ENCODE data around the gene PNKD. TPM values are rescaled to one million over a fixed set of nuclear protein-coding genes. Genes with fewer than 3 reads are reported as not detected.

PNKD gene
- total and polyA plus RNA-seq, 10 of the 15 experiments (the other 5 are each of a cell fraction or from before 2014, with no cell fraction given), result 27.2 to 106 (median 61.3) TPM

DNA sequence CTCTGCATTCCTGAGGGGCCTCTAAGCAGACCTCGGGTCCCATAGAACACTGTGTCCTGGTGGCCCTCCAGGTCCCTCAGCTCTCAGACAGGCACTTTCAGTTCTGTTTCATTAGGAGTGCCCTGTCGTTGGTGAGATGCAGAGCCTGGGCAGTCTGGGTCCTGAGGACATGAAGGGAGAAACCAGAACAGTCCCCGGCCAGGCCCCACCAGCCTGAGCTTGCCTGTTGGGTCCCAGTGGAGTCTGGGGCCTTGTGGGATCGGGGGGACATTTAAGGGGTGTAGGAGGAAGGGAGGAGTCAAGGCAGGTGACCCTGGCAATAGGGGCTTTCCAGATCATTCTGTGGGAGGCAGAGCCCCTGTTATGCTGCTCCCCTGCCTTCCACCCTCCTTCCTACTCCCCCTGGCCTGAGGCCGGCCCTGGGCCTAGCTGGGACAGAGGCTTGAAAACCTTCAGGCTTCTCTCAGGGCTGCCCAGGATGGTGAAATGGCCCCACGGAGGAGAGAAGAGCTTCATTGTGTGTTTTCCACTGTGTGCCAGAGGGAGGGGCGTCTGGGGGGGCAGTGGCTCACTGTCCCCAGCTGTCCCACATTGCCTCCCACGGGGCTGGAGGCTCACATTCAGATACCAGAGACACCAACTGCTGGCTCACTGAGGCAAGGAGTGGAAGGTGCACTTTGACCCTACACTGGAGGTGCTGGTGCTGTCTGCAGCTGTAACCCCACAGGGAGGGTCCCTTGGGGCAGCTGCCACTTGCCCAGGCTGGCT, 59.7 kb downstream of the PNKD start (continued):
- TF ChIP-seq, protein P1, sequence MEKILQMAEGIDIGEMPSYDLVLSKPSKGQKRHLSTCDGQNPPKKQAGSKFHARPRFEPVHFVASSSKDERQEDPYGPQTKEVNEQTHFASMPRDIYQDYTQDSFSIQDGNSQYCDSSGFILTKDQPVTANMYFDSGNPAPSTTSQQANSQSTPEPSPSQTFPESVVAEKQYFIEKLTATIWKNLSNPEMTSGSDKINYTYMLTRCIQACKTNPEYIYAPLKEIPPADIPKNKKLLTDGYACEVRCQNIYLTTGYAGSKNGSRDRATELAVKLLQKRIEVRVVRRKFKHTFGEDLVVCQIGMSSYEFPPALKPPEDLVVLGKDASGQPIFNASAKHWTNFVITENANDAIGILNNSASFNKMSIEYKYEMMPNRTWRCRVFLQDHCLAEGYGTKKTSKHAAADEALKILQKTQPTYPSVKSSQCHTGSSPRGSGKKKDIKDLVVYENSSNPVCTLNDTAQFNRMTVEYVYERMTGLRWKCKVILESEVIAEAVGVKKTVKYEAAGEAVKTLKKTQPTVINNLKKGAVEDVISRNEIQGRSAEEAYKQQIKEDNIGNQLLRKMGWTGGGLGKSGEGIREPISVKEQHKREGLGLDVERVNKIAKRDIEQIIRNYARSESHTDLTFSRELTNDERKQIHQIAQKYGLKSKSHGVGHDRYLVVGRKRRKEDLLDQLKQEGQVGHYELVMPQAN (conservative IDR thresholded peaks at IDR 0.05), result 0 out of 2 replicates have a peak, but pooled peaks have one; percentile 26
- TF ChIP-seq NR2C1 (IDR thresholded peaks at IDR 0.05) (peak; percentile 83), BHLHE40 (IDR thresholded peaks at IDR 0.05; ENCODE audit: borderline replicate concordance in 1 of 2, low read depth in 2 of 2, low read length in 1 of 2) (peak; percentile 71 to 83), SMARCA5 (IDR thresholded peaks at IDR 0.05) (peak; percentile 69), BCL11A (IDR thresholded peaks at IDR 0.05; ENCODE audit: low read depth, low read length) (0 out of 2 replicates have a peak, but pooled peaks have one; percentile 20), STAT1 (conservative IDR thresholded peaks at IDR 0.05) (no peak), JUND (IDR thresholded peaks at IDR 0.05; ENCODE audit: low read depth, low read length) (no peak), POLR2AphosphoS5 (IDR thresholded peaks at IDR 0.05; ENCODE audit: low read length) (peak; percentile 86), POU2F2 (IDR thresholded peaks at IDR 0.05; ENCODE audit: borderline replicate concordance, low read depth, low read length) (no peak), DPF2 (IDR thresholded peaks at IDR 0.05) (peak; percentile 65), EP300 (IDR thresholded peaks at IDR 0.05; ENCODE audit: borderline replicate concordance in 1 of 2, control insufficient read depth in 1 of 2, low read depth in 2 of 2, low read length in 2 of 2) (peak in 1 of 2 experiments; percentile 8; a peak in 1 of 4 replicates), ZSCAN29 (IDR thresholded peaks at IDR 0.05) (no peak), MTA2 (IDR thresholded peaks at IDR 0.05; ENCODE audit: low read depth) (peak; percentile 28; the same call in 1 of the 2 replicates), PAX5 (IDR thresholded peaks at IDR 0.05; ENCODE audit: borderline replicate concordance, low read depth, low read length) (0 out of 2 replicates have a peak, but pooled peaks have one; percentile 12), HDGF (IDR thresholded peaks at IDR 0.05) (peak; percentile 52), RAD51 (IDR thresholded peaks at IDR 0.05) (peak; percentile 34; the same call in 1 of the 2 replicates), POLR2A (IDR thresholded peaks at IDR 0.05; ENCODE audit: low read depth, low read length) (peak; percentile 68; the same call in 1 of the 2 replicates), ZNF207 (IDR thresholded peaks at IDR 0.05; ENCODE audit: borderline replicate concordance) (peak; percentile 70)
- TF ChIP-seq, protein P2, sequence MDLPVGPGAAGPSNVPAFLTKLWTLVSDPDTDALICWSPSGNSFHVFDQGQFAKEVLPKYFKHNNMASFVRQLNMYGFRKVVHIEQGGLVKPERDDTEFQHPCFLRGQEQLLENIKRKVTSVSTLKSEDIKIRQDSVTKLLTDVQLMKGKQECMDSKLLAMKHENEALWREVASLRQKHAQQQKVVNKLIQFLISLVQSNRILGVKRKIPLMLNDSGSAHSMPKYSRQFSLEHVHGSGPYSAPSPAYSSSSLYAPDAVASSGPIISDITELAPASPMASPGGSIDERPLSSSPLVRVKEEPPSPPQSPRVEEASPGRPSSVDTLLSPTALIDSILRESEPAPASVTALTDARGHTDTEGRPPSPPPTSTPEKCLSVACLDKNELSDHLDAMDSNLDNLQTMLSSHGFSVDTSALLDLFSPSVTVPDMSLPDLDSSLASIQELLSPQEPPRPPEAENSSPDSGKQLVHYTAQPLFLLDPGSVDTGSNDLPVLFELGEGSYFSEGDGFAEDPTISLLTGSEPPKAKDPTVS (IDR thresholded peaks at IDR 0.05; ENCODE audit: low read depth, low read length), result 0 out of 2 replicates have a peak, but pooled peaks have one; percentile 44
- TF ChIP-seq, protein P3, sequence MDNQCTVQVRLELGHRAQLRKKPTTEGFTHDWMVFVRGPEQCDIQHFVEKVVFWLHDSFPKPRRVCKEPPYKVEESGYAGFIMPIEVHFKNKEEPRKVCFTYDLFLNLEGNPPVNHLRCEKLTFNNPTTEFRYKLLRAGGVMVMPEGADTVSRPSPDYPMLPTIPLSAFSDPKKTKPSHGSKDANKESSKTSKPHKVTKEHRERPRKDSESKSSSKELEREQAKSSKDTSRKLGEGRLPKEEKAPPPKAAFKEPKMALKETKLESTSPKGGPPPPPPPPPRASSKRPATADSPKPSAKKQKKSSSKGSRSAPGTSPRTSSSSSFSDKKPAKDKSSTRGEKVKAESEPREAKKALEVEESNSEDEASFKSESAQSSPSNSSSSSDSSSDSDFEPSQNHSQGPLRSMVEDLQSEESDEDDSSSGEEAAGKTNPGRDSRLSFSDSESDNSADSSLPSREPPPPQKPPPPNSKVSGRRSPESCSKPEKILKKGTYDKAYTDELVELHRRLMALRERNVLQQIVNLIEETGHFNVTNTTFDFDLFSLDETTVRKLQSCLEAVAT (IDR thresholded peaks at IDR 0.05), result 0 out of 2 replicates have a peak, but pooled peaks have one; percentile 10
- TF ChIP-seq, protein P4, sequence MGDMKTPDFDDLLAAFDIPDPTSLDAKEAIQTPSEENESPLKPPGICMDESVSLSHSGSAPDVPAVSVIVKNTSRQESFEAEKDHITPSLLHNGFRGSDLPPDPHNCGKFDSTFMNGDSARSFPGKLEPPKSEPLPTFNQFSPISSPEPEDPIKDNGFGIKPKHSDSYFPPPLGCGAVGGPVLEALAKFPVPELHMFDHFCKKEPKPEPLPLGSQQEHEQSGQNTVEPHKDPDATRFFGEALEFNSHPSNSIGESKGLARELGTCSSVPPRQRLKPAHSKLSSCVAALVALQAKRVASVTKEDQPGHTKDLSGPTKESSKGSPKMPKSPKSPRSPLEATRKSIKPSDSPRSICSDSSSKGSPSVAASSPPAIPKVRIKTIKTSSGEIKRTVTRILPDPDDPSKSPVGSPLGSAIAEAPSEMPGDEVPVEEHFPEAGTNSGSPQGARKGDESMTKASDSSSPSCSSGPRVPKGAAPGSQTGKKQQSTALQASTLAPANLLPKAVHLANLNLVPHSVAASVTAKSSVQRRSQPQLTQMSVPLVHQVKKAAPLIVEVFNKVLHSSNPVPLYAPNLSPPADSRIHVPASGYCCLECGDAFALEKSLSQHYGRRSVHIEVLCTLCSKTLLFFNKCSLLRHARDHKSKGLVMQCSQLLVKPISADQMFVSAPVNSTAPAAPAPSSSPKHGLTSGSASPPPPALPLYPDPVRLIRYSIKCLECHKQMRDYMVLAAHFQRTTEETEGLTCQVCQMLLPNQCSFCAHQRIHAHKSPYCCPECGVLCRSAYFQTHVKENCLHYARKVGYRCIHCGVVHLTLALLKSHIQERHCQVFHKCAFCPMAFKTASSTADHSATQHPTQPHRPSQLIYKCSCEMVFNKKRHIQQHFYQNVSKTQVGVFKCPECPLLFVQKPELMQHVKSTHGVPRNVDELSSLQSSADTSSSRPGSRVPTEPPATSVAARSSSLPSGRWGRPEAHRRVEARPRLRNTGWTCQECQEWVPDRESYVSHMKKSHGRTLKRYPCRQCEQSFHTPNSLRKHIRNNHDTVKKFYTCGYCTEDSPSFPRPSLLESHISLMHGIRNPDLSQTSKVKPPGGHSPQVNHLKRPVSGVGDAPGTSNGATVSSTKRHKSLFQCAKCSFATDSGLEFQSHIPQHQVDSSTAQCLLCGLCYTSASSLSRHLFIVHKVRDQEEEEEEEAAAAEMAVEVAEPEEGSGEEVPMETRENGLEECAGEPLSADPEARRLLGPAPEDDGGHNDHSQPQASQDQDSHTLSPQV (IDR thresholded peaks at IDR 0.05), result peak; percentile 9; the same call in 1 of the 2 replicates
